Muscle layer of colon (tissue), 2 donors: ENCODE results near the gene ADAMTS14.
"Not testable (repeated sequence)": the region's sequence is repeated elsewhere in the genome, so short reads cannot be mapped to it uniquely, and the experiment has no call there.

Experiments used
- H3K27ac ChIP-seq: one replicate; pipeline ENCODE4 v1.7.0; 2013; ENCODE audit warnings: low read depth, mild to moderate bottlenecking, low read length, moderate library complexity
- H3K27me3 ChIP-seq, 2 donors: one replicate each; pipeline ENCODE4 v1.7.0; 2013; ENCODE audit warnings: low read length in 2 of 2, mild to moderate bottlenecking in 2 of 2; ENCODE audit not compliant: insufficient read depth in 2 of 2, control insufficient read depth in 1 of 2
- H3K36me3 ChIP-seq: one replicate; pipeline ENCODE4 v1.7.0; 2013; ENCODE audit warnings: mild to moderate bottlenecking, low read length; ENCODE audit not compliant: insufficient read depth
- H3K4me1 ChIP-seq: one replicate; pipeline ENCODE4 v1.7.0; 2013; ENCODE audit warnings: mild to moderate bottlenecking, low read length; ENCODE audit not compliant: insufficient read depth
- H3K4me3 ChIP-seq, 2 donors: one replicate each; pipeline ENCODE4 v1.7.0; 2013; ENCODE audit warnings: low read length in 2 of 2, low read depth in 1 of 2, mild to moderate bottlenecking in 1 of 2, moderate library complexity in 1 of 2
- H3K9ac ChIP-seq: one replicate; pipeline ENCODE4 v1.7.0; 2013; ENCODE audit warnings: low read length
- H3K9me3 ChIP-seq: one replicate; pipeline ENCODE4 v1.7.0; 2013; ENCODE audit warnings: mild to moderate bottlenecking, low read length
- donor health status: abdominal sarcoma.
- donor health status: Adenocarcinoma of cecum.

Gene ADAMTS14

DNA sequence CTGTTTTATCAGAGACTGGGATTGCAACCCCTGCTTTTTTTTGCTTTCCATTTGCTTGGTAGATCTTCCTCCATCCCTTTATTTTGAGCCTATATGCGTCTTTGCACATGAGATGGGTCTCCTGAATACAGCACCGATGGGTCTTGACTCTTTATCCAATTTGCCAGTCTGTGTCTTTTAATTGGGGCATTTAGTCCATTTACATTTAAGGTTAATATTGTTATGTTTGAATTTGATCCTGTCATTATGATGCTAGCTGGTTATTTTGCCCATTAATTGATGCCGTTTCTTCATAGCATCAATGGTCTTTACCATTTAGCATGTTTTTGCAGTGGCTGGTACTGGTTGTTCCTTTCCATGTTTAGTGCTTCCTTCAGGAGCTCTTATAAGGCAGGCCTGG lies 29.0 kb upstream of the ADAMTS14 start:
- not testable (repeated sequence) for H3K4me3 ChIP-seq, H3K27me3 ChIP-seq, H3K9ac ChIP-seq, H3K36me3 ChIP-seq, H3K4me1 ChIP-seq, H3K9me3 ChIP-seq, H3K27ac ChIP-seq

DNA sequence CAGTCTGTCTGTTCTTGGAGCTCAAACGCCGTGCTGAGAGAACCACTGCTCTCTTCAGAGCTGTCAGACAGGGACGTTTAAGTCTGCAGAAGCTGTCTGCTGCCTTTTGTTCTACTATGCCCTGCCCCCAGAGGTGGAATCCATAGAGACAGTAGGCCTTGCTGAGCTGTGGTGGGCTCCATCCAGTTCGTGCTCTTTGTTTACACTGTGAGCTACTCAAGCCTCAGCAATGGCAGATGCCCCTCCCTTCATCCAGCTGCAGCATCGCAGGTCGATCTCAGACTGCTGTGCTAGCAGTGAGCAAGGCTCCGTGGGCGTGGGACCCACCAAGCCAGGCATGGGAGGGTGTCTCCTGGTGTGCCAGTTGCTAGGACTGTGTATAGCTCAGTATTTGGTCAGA lies 27.3 kb upstream of the ADAMTS14 start:
- H3K4me3 ChIP-seq = not testable (repeated sequence)

DNA sequence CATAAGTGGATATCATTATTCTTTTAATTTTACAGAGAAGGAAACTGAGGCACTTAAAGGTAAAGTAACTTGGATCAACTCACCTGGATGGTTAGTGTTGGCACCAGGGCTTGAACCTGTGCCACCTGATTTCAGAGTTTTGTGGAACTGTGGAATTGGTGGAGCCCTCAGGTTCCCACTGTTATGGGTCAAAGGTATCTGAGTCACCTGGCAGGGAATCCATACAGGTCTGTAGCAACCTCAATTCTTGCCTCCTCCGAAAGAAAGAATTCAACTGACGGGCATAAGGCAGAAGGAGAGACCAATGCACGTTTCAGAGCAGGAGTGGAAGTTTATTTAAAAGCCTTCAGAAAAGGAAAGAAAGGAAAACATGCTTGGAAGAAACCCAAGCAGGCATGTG lies 25.2 kb upstream of the ADAMTS14 start:
- no peaks in the 10 kb centered on the region for H3K4me1 ChIP-seq
- H3K27me3 ChIP-seq = no peaks in the 10 kb centered on the region
- H3K9me3 ChIP-seq = no peaks in the 10 kb centered on the region
- no peaks in the 10 kb centered on the region for H3K36me3 ChIP-seq
- no peak overlapping the region for H3K4me3 ChIP-seq
- H3K9ac ChIP-seq = no peak overlapping the region
- H3K27ac ChIP-seq = no peak overlapping the region

More for the DNA sequence above, 27.3 kb upstream of the ADAMTS14 start:
- not testable (repeated sequence) for H3K9ac ChIP-seq, H3K27me3 ChIP-seq, H3K9me3 ChIP-seq, H3K27ac ChIP-seq, H3K4me1 ChIP-seq, H3K36me3 ChIP-seq

DNA sequence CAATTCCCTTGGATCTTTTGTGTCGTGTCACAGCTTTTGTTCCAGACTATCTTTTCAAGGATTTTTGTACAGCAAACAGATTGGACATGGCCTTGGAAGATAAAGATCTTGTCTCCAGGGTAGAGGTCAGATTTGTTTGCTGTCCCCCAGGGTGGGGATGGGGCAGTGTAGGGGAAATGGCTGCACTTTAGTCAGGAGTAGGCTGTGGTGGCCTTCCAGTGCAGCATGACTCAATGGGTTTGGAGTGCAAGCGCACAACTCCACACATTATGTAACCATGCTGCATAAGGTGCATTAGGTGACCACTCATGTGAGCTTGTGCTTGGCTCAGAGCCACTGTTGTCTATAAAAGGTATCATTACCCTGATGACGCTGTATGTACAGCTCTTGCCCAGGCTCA lies 23.9 kb upstream of the ADAMTS14 start:
- no peaks in the 10 kb centered on the region for H3K4me1 ChIP-seq
- no peak overlapping the region for H3K27ac ChIP-seq
- no peak overlapping the region for H3K9ac ChIP-seq
- H3K36me3 ChIP-seq = no peaks in the 10 kb centered on the region
- H3K9me3 ChIP-seq = no peaks in the 10 kb centered on the region
- H3K27me3 ChIP-seq = no peaks in the 10 kb centered on the region
- no peak overlapping the region for H3K4me3 ChIP-seq

DNA sequence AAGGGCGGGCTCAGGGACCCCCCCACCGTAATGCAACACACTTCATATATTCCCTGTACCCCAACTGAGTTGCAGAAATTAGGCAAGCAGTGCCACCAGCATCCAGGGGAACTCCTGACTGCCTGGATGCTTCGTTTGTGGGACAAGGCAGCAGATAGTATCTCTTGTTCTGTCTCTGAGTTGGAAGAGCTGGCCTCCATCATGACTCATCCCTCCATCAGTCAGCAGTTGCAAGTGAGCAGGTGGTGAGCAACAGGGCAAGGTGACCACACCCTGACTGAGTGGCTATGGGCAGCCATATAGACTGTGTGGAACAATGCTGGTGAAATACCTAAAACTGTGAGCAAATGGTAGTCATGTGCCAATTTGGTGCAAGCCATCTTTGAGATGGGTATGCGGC lies 22.8 kb upstream of the ADAMTS14 start:
- H3K36me3 ChIP-seq = no peaks in the 10 kb centered on the region
- H3K9me3 ChIP-seq = no peaks in the 10 kb centered on the region
- no peaks in the 10 kb centered on the region for H3K27me3 ChIP-seq
- no peak overlapping the region for H3K9ac ChIP-seq
- no peak overlapping the region for H3K27ac ChIP-seq
- H3K4me1 ChIP-seq = no peaks in the 10 kb centered on the region
- no peak overlapping the region for H3K4me3 ChIP-seq

DNA sequence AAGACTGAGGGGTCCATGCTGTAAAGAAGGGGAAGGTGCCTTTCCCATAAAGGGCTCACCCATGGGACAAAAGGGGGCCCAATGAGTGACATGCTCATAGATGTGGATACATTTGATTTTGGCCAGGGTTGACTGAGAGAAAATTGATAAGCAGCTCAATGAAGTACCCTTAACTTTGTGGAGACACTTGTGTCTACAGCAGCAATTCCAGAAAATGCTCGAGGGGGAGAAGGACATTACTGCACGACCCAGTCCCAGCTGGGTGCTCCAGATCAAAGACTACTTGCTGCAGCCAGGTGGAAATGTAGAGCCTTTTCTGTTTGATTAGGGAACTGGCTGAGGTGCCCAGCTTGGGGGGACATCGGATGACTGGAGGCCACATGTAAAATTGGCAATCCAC lies 22.2 kb upstream of the ADAMTS14 start:
- H3K9me3 ChIP-seq = no peaks in the 10 kb centered on the region
- H3K27ac ChIP-seq = no peak overlapping the region
- no peak overlapping the region for H3K9ac ChIP-seq
- no peaks in the 10 kb centered on the region for H3K4me1 ChIP-seq
- no peaks in the 10 kb centered on the region for H3K36me3 ChIP-seq
- H3K4me3 ChIP-seq = no peak overlapping the region
- H3K27me3 ChIP-seq = no peaks in the 10 kb centered on the region

DNA sequence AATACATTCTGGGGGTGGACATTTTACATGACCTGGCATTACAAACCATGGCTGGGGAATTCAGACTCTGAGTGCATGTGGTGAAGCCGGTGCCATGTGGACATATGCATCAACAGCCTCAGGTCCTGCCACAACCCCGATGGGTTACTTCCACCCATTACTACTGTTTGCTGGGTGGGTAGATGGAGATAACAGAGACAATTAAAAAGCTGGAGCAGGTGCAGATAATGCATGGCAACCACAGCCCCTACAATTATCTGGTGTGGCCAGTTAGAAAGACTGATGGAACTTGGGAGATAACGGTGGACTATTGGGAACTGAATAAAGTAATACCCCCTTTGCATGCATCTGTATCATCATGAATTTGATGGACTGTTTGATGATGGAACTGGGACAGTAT lies 21.6 kb upstream of the ADAMTS14 start:
- Histone ChIP-seq H3K27ac (no peak overlapping the region), H3K4me3 (no peak overlapping the region), H3K9me3 (no peaks in the 10 kb centered on the region)

DNA sequence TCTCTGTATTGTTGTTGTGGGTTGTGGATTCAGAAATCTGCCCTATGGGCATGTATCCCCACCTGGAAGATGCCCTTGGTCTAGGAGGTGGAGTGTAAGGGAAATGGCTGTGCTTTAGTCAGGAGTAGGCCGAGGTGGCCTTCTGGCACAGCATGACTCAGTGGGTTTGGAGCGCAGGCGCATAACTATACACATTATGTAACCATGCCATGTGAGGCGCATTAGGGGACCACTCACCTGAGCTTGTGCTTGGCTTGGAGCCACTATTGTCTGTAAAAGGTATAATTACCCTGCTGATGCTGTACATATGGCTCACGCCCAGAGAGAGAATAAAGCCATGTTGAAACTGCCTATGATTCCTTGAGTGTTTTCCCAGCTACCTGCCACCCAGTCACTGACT lies 20.6 kb upstream of the ADAMTS14 start:
- no peak overlapping the region for H3K9ac ChIP-seq
- no peaks in the 10 kb centered on the region for H3K4me1 ChIP-seq
- no peaks in the 10 kb centered on the region for H3K36me3 ChIP-seq
- no peak overlapping the region for H3K4me3 ChIP-seq
- no peaks in the 10 kb centered on the region for H3K9me3 ChIP-seq
- no peak overlapping the region for H3K27ac ChIP-seq
- no peaks in the 10 kb centered on the region for H3K27me3 ChIP-seq

More for the DNA sequence above, 21.6 kb upstream of the ADAMTS14 start:
- H3K4me1 ChIP-seq = no peaks in the 10 kb centered on the region
- H3K36me3 ChIP-seq = no peaks in the 10 kb centered on the region
- no peak overlapping the region for H3K9ac ChIP-seq
- H3K27me3 ChIP-seq = no peaks in the 10 kb centered on the region

DNA sequence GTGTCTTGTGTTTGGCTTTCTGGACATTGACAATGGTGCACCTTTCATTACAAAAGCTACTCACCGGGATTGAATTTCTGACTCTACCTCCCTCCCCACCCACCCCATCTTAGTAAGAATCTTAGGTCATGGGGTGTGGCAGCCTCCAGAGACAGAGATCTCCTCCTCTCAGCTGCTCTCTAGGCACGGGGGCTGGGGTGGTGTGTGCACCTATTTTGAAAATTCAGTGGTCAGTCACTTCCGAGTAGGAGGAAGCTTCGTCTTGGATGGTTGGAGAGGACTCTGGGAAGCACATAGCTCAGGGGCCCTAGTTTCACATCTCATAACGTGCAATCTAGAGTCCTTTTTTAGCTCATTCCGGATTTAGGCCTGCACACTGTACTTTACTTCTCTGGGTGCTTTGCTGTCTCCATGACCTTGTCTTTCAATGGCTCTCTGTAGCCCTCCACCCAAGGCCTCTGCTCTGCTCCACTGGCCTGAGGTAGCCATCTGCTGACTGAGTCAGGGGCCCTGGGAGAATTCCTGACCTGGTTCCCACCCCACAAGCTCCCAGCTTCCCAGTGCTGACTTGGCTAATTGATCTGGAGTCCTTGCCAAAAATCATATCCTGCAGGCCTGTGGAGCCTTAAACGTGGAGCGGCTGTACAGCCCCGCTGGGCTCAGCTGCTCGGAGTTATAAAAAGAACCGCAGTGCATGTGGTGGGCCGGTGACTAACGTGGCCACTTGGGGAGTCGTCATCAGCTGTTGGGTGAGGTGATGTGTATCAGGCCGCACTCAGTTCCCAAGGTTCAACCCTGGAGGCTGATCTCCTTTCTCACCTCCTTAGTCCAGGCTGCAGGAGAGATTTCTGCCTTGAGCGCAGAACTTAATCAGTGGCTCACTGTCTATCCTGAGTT lies 19.3 kb upstream of the ADAMTS14 start:
- no peak overlapping the region for H3K4me3 ChIP-seq
- H3K27me3 ChIP-seq = no peaks in the 10 kb centered on the region
- H3K9me3 ChIP-seq = no peaks in the 10 kb centered on the region
- H3K4me1 ChIP-seq = no peaks in the 10 kb centered on the region
- no peak overlapping the region for H3K9ac ChIP-seq
- no peaks in the 10 kb centered on the region for H3K36me3 ChIP-seq
- H3K27ac ChIP-seq = no peak overlapping the region

DNA sequence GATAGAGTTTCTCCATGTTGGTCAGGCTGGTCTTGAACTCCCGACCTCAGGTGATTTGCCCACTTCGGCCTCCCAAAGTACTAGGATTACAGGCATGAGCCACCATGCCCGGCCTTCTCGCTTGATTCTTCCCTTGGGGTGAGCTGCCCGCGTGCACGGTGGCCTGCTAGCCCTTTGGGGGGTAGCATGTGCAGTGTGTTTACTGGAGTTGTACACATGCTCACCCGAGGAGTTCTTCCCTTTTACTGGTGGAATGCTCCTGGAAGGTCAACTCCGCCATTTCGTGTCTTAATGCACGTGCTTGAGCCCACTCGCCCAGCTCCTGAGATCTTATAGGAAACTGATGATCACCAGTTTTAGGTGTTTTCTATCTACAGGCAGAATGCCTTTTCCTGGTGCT lies 17.0 kb upstream of the ADAMTS14 start:
- no peaks in the 10 kb centered on the region for H3K27me3 ChIP-seq
- H3K4me3 ChIP-seq = no peak overlapping the region
- no peak overlapping the region for H3K9ac ChIP-seq
- no peaks in the 10 kb centered on the region for H3K4me1 ChIP-seq
- H3K27ac ChIP-seq = no peak overlapping the region
- no peaks in the 10 kb centered on the region for H3K9me3 ChIP-seq
- no peaks in the 10 kb centered on the region for H3K36me3 ChIP-seq

DNA sequence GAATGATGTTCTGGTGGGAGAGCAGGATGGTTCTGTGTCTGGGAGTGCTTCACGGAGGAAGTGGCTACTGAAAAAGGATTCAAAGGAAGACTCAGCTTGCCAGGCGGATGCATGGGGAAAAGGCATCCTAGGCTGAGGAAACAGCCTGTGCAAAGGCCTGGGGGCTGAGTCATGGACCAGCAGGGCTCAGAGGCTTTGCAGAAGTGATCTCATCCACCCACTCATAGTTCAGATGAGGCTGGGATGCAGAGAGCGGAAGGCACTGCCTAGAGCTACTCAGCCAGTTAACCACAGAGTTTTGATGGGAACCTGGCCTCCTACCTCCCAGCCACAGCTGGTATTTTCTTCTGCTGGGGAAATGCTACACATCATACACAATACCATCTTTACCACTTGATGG lies 15.8 kb upstream of the ADAMTS14 start:
- no peaks in the 10 kb centered on the region for H3K27me3 ChIP-seq
- no peaks in the 10 kb centered on the region for H3K4me1 ChIP-seq
- H3K27ac ChIP-seq = no peak overlapping the region
- no peak overlapping the region for H3K9ac ChIP-seq
- no peak overlapping the region for H3K4me3 ChIP-seq
- no peaks in the 10 kb centered on the region for H3K36me3 ChIP-seq
- H3K9me3 ChIP-seq = no peaks in the 10 kb centered on the region

DNA sequence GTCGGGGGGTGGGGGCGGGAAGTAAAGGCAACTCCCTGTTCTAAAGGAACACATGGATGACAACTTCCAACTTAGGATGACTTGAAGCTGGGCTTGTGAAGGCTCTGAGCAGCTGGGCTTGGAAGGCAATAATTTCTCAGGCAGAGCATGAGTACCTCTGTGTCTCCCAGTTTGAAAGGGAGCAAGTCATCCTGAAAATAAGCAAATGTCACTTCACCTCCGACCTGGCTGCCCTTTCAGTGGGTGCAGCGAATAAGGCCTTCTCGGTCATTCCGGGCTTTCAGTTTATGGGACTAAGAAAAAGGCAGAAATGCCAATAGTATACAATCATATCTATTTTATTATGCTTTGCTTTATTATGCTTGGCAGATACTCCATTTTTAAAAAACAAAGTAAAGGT lies 15.3 kb upstream of the ADAMTS14 start:
- Histone ChIP-seq H3K27ac (no peak overlapping the region), H3K4me3 (no peak overlapping the region), H3K9ac (no peak overlapping the region), H3K36me3 (no peaks in the 10 kb centered on the region), H3K9me3 (no peaks in the 10 kb centered on the region), H3K4me1 (no peaks in the 10 kb centered on the region), H3K27me3 (no peaks in the 10 kb centered on the region)
